T follicular helper cell (primary cell): ENCODE measurements around the gene HSPH1.

ENCODE experiments used
- DNase-seq: peaks from one replicate; pipeline ENCODE4 v3.0.0-alpha.2; 2020; ENCODE audit warnings: low read depth
- total RNA-seq, 2 experiments: gene quantifications; one replicate each; lab custom pipeline; 2026; lab: John Stamatoyannopoulos, UW

The HSPH1 gene
- total RNA-seq: 130 to 590 reads per million in 2 experiments

DNA sequence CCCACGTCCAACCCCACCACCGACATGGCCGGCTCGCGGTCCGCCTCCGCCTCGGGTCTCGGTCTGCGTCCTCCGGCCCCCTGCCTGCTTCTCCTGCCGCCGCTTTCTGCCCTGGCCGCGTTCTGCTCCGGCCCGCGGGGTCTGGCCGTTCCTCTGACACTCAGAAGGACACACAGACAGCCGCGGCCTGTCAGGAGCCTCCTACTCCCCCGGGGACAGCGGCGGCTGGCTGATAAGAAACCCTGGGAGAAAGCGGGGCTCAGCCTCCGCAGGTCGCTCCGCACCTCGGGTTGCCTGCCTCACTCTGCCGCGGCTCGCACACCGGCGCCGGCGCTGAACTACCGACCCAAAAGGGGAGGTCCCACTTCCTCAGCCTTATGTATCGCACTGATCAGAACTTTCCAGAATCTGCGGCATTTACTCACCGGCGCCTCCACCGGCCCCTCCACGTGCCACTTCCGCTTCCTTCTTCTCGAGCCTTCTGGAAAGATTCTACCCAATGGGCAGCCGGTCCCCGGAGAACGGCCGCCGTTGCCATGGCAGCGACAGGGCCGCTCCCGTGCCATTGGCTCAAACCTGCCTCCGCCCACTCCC, at the start of gene HSPH1:
TSS of gene HSPH1 (minus strand) at position 348 of the 594 bp plus-strand sequence. CDS start at position 26, 322 bp downstream.
- peak; percentile 98 for DNase-seq

DNA sequence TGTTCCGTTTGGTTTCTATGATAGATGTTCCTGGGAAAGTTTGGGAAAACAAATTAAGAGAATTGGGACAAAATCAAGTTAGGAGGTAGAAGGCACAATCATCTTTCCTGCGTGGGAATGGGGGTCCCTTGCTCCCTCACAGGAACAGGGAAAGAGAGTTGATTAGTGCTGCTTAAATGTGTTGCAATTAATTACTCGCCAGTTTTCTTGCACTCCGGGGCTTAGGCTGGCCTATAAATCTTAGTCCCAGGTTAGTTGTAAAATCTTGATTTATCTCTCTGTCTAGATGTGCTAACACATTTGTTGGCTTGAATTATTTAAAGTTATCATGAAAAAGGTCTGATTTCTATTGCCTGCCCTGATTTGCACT, 48.1 kb upstream of the HSPH1 start:
- DNase-seq: no peak

DNA sequence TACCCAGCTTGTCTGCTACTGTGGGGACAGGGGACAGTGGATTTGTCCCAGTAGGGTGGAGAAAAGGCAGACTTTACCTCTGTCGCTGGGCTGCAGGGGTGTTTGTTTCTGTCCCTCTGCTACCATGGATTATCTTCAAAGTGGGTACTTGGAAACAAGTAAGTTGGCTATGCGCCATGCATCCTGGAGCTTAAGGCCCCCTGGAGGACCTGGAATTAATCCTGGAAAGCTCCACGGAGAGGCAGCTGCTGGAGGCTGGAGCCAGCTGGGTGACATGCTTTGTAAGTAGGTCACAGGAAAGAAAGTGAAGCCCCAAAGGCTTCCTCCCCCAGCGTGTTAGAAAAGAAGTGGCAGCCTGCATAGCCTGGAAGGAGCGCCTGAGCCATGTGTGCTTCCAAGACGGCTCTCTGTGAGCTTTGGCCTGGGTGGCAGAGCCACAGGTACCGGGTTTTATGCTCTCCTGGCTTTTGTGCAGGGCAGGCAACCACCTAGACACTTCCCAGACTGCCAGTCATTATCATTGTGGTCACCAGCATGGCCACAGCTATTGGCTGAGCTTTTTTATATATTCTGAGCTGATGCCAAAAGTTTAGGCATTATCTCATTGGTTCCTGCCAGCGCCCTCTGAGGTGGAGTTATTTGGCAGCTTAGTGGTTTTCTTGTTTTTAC, 47.6 kb upstream of the HSPH1 start:
- DNase-seq: no peak

- no peak for DNase-seq
Measured at GRCh38 chr13:31208559-31209122, 46.9 kb upstream of the HSPH1 start.

DNA sequence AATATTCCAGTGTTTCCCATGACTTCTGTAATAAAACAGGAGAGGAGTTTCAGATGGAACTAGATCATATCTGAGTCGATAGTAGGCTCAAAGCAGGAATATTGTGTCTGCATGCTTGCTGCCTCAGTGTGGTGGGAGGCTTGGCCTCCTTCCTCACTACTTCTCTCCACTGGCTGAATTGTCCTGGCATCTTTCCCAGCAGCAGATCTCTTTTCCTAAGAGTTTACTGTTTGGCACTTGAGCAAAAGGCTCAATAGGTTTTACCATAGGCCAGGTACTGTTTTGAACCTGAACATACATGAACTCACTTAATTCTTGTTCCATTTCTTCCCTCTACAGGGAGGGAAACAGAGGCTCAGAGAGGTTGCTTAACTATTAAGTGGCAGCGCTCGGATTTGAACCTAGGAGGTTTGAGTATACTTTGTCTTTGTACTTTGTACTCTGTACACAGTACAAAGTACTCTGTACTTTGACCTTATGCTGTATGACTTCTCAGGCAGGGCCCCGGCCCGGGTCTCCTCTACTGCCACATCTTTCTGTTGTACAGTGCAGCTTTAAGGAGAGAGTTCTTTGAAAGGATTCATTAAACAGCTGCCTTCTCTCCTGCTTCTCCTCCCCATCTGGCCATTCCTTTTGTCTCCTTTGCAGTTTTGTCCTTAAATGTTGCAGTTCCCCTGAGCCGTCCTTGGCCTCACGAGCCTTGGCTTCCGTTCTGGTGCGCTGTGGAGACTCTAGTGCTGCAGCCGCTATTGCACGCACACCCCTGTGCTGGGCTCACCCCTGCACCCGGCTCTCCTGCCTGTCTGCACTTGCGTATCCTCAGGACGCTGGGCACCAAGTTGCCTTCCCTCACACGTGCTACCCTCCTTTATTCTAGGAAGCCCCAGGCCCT, 46.2 kb upstream of the HSPH1 start:
- DNase-seq: no peak

GRCh38 chr13:31204592-31204991, 42.9 kb upstream of the HSPH1 start:
- no peak for DNase-seq

DNA sequence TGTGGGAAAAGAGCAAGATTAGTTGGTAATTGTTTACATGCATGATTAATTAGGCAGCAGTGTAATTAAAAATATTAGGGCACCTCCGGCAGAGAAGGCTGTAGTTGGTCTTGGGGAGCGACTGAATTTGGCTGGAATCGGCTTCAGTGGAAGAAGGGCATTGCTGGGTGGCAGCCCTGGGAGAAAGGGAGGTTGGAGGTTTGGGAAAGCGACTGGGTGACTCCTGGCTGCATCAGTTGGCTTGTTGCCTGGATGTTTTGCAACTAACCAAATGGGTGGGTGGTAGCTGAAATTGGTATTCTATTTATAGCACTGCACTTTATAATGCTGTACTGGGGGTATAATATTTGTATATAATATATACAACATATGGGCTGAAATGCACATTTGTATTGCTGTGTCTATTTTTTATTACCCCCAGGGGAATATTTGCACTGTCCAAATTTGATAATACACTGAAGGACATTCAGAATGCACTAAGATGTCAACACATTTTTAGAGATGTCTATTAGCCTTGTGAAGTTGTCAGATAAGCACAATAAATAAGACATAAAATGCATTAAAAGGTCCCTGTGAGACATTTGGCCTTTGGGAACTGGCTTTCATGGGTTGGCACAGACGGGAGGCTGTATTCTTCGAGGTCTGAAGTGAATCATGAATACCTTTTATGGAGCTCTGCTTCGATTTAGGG, 39.8 kb upstream of the HSPH1 start:
- no peak for DNase-seq

GRCh38 chr13:31200637-31200971, 38.9 kb upstream of the HSPH1 start:
- peak; percentile 21 for DNase-seq

- DNase-seq: peak; percentile 68
Measured at GRCh38 chr13:31199849-31200636, 38.3 kb upstream of the HSPH1 start, which contains the start of gene B3GLCT. Gene B3GLCT, plus strand, starts transcription at chr13:31199975. Its CDS starts 110 bp downstream, at chr13:31200085.

DNA sequence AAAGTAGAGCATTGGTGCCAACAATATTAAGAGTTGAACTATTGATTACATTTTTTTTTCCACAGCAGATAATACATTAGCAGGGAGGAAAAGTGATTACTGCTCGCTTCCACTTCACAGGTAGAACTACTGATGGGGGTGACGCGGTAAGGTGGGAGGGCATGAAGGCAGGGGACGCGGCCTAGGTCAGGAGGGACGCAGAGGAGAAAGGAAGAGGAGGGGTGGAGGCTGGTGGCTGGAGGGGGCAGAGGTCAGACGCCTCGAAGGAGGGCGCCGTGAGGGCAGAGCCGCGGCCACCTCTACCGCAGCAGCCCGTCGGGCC, 37.8 kb upstream of the HSPH1 start:
- no peak for DNase-seq

DNA sequence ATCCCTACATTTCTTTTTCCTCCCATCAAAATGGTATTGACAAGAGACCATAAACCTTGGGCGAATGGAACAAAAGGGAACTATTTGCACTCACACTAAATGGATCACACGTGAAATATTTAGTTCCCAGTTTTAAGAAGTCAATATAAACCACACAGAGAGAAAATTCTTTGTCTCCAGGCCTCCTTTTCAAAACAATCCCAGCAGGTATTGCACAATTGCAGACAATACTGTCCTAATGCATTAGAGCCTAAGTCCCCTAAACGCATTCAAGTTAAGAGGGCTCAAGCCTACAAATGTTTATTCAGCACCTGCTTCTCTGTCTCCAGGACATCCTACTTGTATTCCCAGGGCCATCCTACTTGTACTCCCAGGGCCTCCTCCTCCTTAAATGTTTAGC, 36.8 kb upstream of the HSPH1 start:
- no peak for DNase-seq

DNA sequence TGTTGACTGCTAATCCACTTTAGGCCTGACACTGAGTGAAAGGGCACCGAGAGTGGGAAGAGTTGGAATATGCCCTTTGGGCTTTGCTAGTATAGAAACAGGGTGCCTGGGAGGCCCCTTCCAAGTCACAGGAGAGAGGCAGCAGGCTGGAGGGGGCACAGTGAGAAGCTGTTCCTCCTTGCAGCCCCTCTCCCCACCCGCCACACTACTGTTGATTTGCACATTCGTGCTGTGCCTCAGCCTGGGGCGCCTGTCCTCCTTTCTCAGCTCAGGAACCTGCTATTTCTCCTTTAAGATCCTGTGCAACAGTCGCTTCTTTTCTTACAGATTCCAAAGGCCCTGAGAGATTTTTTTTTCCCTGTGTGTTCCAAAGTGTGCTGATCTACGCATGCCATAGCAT, 35.3 kb upstream of the HSPH1 start:
- DNase-seq: no peak

DNA sequence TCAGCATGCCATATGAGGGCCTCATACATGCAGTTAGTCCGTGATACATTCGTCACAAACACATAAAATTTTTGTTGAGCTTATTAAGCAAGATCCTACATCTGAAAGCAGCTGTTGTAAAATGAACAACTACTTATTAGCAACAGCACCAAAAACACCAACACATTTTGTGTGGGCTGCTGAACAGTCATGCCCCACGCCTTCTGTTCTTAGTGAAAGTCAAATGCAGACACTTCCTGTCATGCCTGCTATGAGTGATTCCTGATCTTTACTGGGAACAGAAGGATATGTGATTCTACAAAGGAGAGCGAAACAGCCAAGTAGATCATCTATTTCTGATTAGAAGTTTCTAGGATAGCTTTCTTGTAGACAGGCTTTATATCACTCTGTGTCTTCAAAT, 33.9 kb upstream of the HSPH1 start:
- DNase-seq: no peak

- no peak for DNase-seq
Measured at GRCh38 chr13:31192306-31192705, 30.6 kb upstream of the HSPH1 start.

GRCh38 chr13:31191748-31192147, 30.0 kb upstream of the HSPH1 start:
- DNase-seq: no peak

DNA sequence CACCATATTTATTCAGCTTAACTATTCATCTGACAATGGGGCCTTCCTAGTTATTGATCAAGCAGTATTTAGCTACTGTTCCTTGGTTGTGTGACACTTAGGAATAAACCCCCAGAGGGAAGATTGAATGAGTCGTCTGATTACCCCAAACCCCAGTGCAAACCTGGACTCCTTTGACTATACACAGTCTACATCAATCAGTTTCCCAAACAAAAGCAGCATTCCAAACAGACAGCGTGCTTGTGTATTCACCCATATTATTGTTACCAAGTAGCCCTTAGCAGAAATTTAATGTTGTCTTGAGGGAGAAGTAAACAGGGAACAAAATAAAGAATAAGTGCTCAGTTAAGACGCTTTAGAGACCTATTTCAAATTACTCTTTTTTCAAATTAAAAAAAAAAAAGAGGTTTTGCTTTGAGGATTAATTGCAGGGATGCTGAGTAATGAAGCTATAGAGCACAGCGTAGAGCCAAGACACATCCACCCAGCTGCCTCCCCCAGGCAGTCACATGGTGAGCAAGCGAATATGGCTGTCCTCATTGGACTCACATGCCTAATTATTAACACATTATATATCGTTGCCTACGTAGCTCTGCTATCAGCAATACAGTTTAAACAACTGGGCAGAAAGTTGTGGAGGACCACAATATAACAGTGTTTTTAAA, 23.4 kb upstream of the HSPH1 start:
- no peak for DNase-seq

GRCh38 chr13:31184451-31184850, 22.7 kb upstream of the HSPH1 start:
- DNase-seq: no peak

GRCh38 chr13:31182987-31183386, 21.3 kb upstream of the HSPH1 start:
- no peak for DNase-seq

GRCh38 chr13:31179754-31180153, 18.1 kb upstream of the HSPH1 start:
- DNase-seq: no peak

GRCh38 chr13:31179241-31179640, 17.5 kb upstream of the HSPH1 start:
- no peak for DNase-seq
